ENCODE data around the gene DLGAP1. TPM values are rescaled to one million over a fixed set of nuclear protein-coding genes. Genes with fewer than 3 reads are reported as not detected.
A peak's percentile ranks its signal among the peaks of the same experiment; 100 is the strongest.

Gene DLGAP1
- total RNA-seq, 4 donors from 2014 or later = 2.0 to 4.7 (median 2.1) TPM; not detected in 1

DNA sequence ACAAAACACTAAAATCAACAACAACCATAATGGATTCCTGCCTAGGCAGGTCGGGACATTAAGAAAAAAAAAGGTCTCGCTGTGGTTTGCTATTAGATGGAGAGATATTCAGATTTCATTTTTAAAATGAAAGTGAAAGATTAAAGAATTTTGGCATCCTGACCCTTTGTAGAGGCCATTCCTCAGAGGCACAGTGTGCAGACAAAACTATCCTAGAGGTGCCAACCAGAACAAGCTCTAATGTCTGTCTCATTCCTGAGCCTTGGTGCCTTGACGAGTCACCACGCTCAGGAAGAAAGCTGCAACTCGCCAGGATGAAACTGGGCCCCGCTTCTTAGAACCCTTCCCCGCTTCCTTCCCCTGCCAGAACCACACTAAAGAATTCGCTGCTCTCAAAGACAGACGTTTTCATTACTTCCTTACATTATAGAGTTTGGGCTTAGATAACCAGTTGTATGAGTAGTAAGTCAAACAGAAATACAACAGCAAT lies 849.1 kb downstream of the DLGAP1 start:
- peak overlapping the region; percentile 36 for H3K4me3 ChIP-seq
- no peaks in the 10 kb centered on the region for H3K9me3 ChIP-seq
- peaks cover 41% of the 10 kb centered on the region for H3K4me1 ChIP-seq
- DNase-seq (ENCODE audit: low spot score in 2 of 2) = no peak
- H3K27me3 ChIP-seq = no peaks in the 10 kb centered on the region
- no peaks in the 10 kb centered on the region for H3K36me3 ChIP-seq
- peak overlapping the region; percentile 92 for H3K27ac ChIP-seq
- TF ChIP-seq, protein P1, sequence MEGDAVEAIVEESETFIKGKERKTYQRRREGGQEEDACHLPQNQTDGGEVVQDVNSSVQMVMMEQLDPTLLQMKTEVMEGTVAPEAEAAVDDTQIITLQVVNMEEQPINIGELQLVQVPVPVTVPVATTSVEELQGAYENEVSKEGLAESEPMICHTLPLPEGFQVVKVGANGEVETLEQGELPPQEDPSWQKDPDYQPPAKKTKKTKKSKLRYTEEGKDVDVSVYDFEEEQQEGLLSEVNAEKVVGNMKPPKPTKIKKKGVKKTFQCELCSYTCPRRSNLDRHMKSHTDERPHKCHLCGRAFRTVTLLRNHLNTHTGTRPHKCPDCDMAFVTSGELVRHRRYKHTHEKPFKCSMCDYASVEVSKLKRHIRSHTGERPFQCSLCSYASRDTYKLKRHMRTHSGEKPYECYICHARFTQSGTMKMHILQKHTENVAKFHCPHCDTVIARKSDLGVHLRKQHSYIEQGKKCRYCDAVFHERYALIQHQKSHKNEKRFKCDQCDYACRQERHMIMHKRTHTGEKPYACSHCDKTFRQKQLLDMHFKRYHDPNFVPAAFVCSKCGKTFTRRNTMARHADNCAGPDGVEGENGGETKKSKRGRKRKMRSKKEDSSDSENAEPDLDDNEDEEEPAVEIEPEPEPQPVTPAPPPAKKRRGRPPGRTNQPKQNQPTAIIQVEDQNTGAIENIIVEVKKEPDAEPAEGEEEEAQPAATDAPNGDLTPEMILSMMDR (IDR thresholded peaks at IDR 0.05) = no peak
- TF ChIP-seq EP300 (IDR thresholded peaks at IDR 0.05) (no peak), POLR2A (IDR thresholded peaks at IDR 0.05) (no peak), POLR2AphosphoS5 (IDR thresholded peaks at IDR 0.05) (no peak)
- WGBS = 3% methylated on average over 9 of the region's 9 CpGs

DNA sequence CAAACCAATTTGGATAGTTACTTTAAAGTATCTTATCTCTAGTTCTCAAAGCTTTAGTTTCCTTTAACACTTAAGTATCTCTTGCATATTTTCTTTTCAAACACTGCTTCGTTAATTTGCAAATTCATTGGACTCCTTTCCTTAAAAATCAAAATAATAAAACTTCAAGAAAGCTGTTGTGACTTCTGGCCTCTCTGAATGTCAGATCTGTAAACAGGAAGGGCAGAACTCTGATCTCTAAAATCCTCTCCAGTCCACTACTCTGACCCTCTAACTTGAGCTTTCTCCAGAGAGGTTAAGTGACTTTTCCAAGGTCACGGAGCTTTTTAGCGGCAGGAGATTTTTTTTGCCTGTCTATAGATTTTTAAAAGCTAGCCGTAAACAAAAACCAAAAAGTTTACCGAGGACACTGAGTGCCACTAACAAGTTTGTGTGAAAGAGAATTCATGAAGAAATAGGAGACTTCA lies 849.6 kb downstream of the DLGAP1 start:
- WGBS = 23% methylated on average over 5 of the region's 5 CpGs
- TF ChIP-seq, protein P1 (IDR thresholded peaks at IDR 0.05) = no peak
- TF ChIP-seq EP300 (IDR thresholded peaks at IDR 0.05) (no peak), POLR2A (IDR thresholded peaks at IDR 0.05) (no peak), POLR2AphosphoS5 (IDR thresholded peaks at IDR 0.05) (no peak)
- Histone ChIP-seq H3K36me3 (no peaks in the 10 kb centered on the region), H3K4me1 (peaks cover 41% of the 10 kb centered on the region), H3K27ac (peak overlapping the region; percentile 92), H3K9me3 (no peaks in the 10 kb centered on the region), H3K4me3 (peak overlapping the region; percentile 36), H3K27me3 (no peaks in the 10 kb centered on the region)
- no peak for DNase-seq (ENCODE audit: low spot score in 2 of 2)

DNA sequence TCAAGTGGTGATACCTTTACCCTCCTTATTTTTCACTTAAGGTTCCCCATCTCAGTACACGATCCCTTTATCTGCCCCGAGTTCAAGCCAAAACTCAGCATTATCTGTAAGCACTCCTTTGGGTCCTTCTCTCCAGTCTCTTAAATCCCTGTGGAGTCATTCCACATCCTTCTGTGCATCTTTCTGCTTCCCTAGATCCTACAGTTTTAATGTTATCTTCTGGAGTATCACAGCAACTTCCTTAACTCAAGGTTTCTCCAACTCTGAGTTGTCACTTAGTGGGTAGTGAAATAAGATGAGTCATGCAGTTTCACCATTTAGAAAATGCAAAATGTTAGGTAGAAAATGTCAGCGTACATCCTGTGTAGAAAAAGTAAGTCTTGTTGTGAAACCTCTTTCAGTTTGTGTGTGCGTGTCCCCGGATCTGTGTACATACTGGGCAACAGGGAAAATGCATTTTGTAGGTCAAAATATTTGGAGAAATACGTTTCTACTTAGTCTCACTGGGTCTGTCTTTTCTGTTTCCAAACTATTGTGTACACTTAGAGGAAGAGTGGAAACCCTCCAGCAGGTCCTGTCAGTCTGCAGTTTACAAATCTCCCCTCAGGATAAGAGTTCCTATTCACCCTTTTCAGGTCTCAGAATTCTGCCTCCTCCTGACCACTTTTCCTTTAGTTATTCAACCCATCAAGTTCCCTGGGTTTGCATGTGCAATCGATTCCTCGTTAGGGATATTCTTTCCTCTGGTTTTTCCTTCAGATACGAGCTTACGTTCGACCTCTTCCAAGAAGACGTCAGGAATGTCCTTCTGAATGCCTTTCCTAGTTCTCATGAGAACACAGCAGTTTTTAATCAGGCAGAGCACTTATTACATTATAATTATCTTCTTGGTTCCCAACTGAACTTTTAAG lies 850.4 kb downstream of the DLGAP1 start:
- Histone ChIP-seq H3K4me3 (peak overlapping the region; percentile 43), H3K4me1 (peaks cover 41% of the 10 kb centered on the region), H3K9me3 (no peaks in the 10 kb centered on the region), H3K27ac (peak overlapping the region; percentile 92), H3K27me3 (no peaks in the 10 kb centered on the region), H3K36me3 (no peaks in the 10 kb centered on the region)
- DNase-seq (ENCODE audit: low spot score in 2 of 2) = no peak
- TF ChIP-seq, protein P1 (IDR thresholded peaks at IDR 0.05) = no peak
- TF ChIP-seq EP300 (IDR thresholded peaks at IDR 0.05) (no peak), POLR2A (IDR thresholded peaks at IDR 0.05) (no peak), POLR2AphosphoS5 (IDR thresholded peaks at IDR 0.05) (peak in 2 of 3 donors; percentile 47 to 50)
- 6% methylated on average over 12 of the region's 12 CpGs for WGBS

DNA sequence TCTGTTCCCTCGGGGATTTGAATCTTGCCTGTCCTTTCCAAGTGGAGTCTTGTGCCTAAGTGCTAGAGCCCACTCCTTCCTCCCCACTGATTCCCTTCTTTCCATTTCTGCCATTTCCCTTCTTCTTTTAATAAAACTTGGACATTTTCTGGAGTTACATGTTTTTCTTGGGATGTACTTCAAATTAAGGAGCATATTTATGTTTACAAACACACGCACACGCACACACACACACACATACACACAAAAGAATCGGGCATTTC lies 850.9 kb downstream of the DLGAP1 start:
- H3K9me3 ChIP-seq = no peaks in the 10 kb centered on the region
- DNase-seq (ENCODE audit: low spot score in 2 of 2) = no peak
- H3K4me1 ChIP-seq = peaks cover 43% of the 10 kb centered on the region
- H3K4me3 ChIP-seq = peak overlapping the region; percentile 43
- no peaks in the 10 kb centered on the region for H3K27me3 ChIP-seq
- WGBS = 17% methylated on average over 4 of the region's 4 CpGs
- no peaks in the 10 kb centered on the region for H3K36me3 ChIP-seq
- TF ChIP-seq EP300 (IDR thresholded peaks at IDR 0.05) = no peak
- no peak for TF ChIP-seq POLR2A (IDR thresholded peaks at IDR 0.05)
- TF ChIP-seq POLR2AphosphoS5 (IDR thresholded peaks at IDR 0.05) = no peak
- TF ChIP-seq, protein P1 (IDR thresholded peaks at IDR 0.05) = no peak
- peak overlapping the region; percentile 92 for H3K27ac ChIP-seq
